Bronchial epithelial cell (primary cell): ENCODE measurements around the gene PATE2. TPM values are rescaled to one million over a fixed set of nuclear protein-coding genes. Genes with fewer than 3 reads are reported as not detected.

Source experiments
- DNase-seq: peaks from one replicate; pipeline ENCODE4 v3.0.0-alpha.2; 2010; ENCODE audit warnings: low read depth
- FAIRE-seq: peaks from 2 replicates; lab custom pipeline; 2011; peaks lifted over from hg19 to GRCh38; lab: Jason Lieb, UNC
- H3K27me3 ChIP-seq: 2 replicates; pipeline ENCODE4 v1.5.1; 2011; ENCODE audit warnings: low read length; ENCODE audit not compliant: control insufficient read depth, insufficient read depth
- H3K36me3 ChIP-seq: 2 replicates; pipeline ENCODE4 v1.5.1; 2011; ENCODE audit warnings: low read length; ENCODE audit not compliant: control insufficient read depth, insufficient read depth
- H3K4me3 ChIP-seq: 2 replicates; pipeline ENCODE4 v1.5.1; 2011; ENCODE audit warnings: mild to moderate bottlenecking, low read depth, low read length, control low read depth
- CTCF ChIP-seq: IDR thresholded peaks from 2 replicates; pipeline ENCODE4 v1.5.1; 2011; ENCODE audit warnings: mild to moderate bottlenecking, moderate library complexity, low read length, control low read depth, inconsistent platforms; ENCODE audit not compliant: insufficient read depth, severe bottlenecking
- total RNA-seq: library from RNA; depleted of rRNA; stranded (reverse); fragments of >200 nt; gene quantifications from 2 replicates; pipeline ENCODE4 v1.2.1, GENCODE V29; 2014

PATE2 gene
- not detected in 2 replicates for total RNA-seq

GRCh38 chr11:125778728-125779127 is at the start of gene PATE2:
Gene PATE2, minus strand, starts transcription at chr11:125778828. Its CDS starts 55 bp downstream, at chr11:125778773.
- TF ChIP-seq CTCF = no peak
- no peak within 1 kb of the TSS for H3K4me3 ChIP-seq
- no peaks in the 10 kb centered on the region for H3K27me3 ChIP-seq
- FAIRE-seq (no peak), DNase-seq (no peak)
- H3K36me3 ChIP-seq = no peaks in the 10 kb centered on the region

GRCh38 chr11:125807909-125808308 is 29.3 kb upstream of the PATE2 start:
- H3K36me3 ChIP-seq = no peaks in the 10 kb centered on the region
- no peaks in the 10 kb centered on the region for H3K27me3 ChIP-seq
- no peak overlapping the region for H3K4me3 ChIP-seq
- no peak for TF ChIP-seq CTCF
- DNase-seq (peak; percentile 21), FAIRE-seq (no peak)

- no peaks in the 10 kb centered on the region for H3K36me3 ChIP-seq
- no peak for DNase-seq
- no peak for FAIRE-seq
- H3K27me3 ChIP-seq = no peaks in the 10 kb centered on the region
- H3K4me3 ChIP-seq = no peak overlapping the region
- no peak for TF ChIP-seq CTCF
These were observed 23.8 kb upstream of the PATE2 start for GRCh38 chr11:125802387-125802786.

- H3K4me3 ChIP-seq = no peak overlapping the region
- H3K27me3 ChIP-seq = no peaks in the 10 kb centered on the region
- no peak for TF ChIP-seq CTCF
- FAIRE-seq = no peak
- DNase-seq = no peak
- no peaks in the 10 kb centered on the region for H3K36me3 ChIP-seq
These were observed 21.2 kb upstream of the PATE2 start for GRCh38 chr11:125799808-125800207.

- Histone ChIP-seq H3K4me3 (no peak overlapping the region), H3K36me3 (no peaks in the 10 kb centered on the region), H3K27me3 (no peaks in the 10 kb centered on the region)
- DNase-seq = no peak
- FAIRE-seq = no peak
- TF ChIP-seq CTCF = no peak
These were observed 19.0 kb upstream of the PATE2 start for GRCh38 chr11:125797641-125798040.

GRCh38 chr11:125790825-125791224 is 12.2 kb upstream of the PATE2 start:
- TF ChIP-seq CTCF = no peak
- no peak for DNase-seq
- no peak overlapping the region for H3K4me3 ChIP-seq
- no peaks in the 10 kb centered on the region for H3K27me3 ChIP-seq
- FAIRE-seq = no peak
- no peaks in the 10 kb centered on the region for H3K36me3 ChIP-seq
